ENCODE data around the gene DLGAP1.

The DLGAP1 gene

GRCh38 chr18:3450012-3450798 lies 1004.9 kb downstream of the DLGAP1 start, which contains the start of gene TGIF1:
TGIF1 (plus strand) TSS chr18:3450172; CDS start chr18:3450490, 318 bp downstream.
- H3K27ac ChIP-seq, result peak within 1 kb of the TSS; percentile 97
- peak; percentile 91 for DNase-seq (ENCODE audit: low spot score)
- H3K4me3 ChIP-seq, result peak within 1 kb of the TSS; percentile 77
- TF ChIP-seq, protein P1, sequence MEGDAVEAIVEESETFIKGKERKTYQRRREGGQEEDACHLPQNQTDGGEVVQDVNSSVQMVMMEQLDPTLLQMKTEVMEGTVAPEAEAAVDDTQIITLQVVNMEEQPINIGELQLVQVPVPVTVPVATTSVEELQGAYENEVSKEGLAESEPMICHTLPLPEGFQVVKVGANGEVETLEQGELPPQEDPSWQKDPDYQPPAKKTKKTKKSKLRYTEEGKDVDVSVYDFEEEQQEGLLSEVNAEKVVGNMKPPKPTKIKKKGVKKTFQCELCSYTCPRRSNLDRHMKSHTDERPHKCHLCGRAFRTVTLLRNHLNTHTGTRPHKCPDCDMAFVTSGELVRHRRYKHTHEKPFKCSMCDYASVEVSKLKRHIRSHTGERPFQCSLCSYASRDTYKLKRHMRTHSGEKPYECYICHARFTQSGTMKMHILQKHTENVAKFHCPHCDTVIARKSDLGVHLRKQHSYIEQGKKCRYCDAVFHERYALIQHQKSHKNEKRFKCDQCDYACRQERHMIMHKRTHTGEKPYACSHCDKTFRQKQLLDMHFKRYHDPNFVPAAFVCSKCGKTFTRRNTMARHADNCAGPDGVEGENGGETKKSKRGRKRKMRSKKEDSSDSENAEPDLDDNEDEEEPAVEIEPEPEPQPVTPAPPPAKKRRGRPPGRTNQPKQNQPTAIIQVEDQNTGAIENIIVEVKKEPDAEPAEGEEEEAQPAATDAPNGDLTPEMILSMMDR (IDR thresholded peaks at IDR 0.05), result no peak

GRCh38 chr18:3449512-3450011 lies 1005.5 kb downstream of the DLGAP1 start:
- peak; percentile 95 for DNase-seq (ENCODE audit: low spot score)
- TF ChIP-seq, protein P1 (IDR thresholded peaks at IDR 0.05), result no peak
- Histone ChIP-seq H3K27ac (peak overlapping the region; percentile 97), H3K4me3 (peak overlapping the region; percentile 77)

- Histone ChIP-seq H3K27ac (peak overlapping the region; percentile 97), H3K4me3 (peak overlapping the region; percentile 77)
- TF ChIP-seq, protein P1 (IDR thresholded peaks at IDR 0.05), result no peak
- DNase-seq (ENCODE audit: low spot score), result no peak
These were observed 1006.1 kb downstream of the DLGAP1 start for GRCh38 chr18:3448838-3449511.

DNA sequence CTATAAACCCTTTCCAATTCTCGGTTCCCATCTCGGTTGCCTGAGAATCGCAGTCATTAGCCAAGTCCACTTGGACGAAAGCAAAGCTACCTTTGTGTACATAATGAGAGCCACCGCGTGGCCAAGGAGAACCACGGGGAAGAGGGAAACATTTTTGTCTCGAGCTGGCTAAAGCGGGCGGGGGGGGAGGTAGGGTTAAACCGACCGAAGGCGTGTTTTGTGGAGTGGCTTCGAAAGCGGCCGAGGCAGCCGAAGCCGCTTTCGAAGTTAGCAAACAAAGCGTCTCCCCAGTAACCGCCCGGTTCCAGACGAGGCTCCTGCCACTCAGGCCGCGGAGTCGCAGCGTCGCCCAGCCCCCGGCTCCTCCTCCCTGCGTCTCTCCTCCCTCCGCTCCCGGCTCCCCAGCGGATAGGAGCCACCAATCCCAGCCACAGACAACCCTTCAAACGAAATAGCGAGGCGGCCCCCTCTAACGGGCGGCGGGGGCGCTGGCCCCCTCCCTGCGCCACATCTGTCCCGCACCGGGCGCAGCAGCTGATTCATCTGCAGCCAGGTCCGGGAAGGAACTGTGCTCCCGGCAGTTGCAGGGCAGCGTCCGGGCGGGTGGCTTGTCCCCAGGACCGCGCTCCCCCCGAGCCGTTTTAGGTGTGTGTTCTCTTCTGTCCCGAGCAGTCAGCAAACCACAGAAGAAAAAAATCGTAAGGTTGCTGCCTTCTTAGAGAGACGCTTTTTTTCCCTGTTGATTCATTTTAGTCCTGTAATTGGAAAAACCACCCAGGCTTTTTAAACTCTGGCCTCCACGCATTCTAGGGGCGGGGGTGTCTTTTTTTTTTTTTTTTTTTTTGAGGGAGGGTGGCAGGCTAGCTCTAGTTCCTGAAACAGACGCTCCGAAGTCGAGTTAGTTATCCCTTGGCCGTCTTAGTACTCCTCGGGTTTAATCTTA lies 1006.9 kb downstream of the DLGAP1 start:
- H3K4me3 ChIP-seq, result peak overlapping the region; percentile 77
- H3K27ac ChIP-seq, result peak overlapping the region; percentile 97
- peak; percentile 98 for DNase-seq (ENCODE audit: low spot score)
- TF ChIP-seq, protein P1 (IDR thresholded peaks at IDR 0.05), result no peak

- TF ChIP-seq, protein P1 (IDR thresholded peaks at IDR 0.05), result no peak
- DNase-seq (ENCODE audit: low spot score), result peak; percentile 84
- H3K4me3 ChIP-seq, result peak overlapping the region; percentile 77
- peak overlapping the region; percentile 97 for H3K27ac ChIP-seq
These were observed 1007.8 kb downstream of the DLGAP1 start for GRCh38 chr18:3447068-3447894.
